ENCODE measurements around the gene SH3PXD2A.

DNA sequence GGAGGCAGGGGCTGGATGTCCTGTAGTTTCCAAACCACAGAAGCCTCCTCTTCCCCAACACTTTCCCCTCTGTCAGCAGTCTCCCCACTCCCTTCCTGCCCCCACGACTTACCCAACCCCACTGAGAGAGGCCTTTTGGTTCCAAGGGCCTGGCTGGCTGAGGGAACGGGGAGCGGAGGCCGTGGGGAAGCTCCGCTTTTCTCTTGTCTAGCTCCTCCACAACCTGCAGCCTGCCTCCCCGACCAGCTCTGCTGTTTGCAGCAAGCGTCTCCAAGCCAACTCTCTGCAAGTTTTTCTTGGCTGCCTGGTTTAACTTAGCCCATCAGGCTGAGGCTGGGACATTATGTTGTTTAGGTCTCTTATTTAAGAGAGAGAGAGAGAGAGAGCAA lies 235.0 kb downstream of the SH3PXD2A start:
- TF ChIP-seq, protein P1, sequence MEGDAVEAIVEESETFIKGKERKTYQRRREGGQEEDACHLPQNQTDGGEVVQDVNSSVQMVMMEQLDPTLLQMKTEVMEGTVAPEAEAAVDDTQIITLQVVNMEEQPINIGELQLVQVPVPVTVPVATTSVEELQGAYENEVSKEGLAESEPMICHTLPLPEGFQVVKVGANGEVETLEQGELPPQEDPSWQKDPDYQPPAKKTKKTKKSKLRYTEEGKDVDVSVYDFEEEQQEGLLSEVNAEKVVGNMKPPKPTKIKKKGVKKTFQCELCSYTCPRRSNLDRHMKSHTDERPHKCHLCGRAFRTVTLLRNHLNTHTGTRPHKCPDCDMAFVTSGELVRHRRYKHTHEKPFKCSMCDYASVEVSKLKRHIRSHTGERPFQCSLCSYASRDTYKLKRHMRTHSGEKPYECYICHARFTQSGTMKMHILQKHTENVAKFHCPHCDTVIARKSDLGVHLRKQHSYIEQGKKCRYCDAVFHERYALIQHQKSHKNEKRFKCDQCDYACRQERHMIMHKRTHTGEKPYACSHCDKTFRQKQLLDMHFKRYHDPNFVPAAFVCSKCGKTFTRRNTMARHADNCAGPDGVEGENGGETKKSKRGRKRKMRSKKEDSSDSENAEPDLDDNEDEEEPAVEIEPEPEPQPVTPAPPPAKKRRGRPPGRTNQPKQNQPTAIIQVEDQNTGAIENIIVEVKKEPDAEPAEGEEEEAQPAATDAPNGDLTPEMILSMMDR (IDR thresholded peaks at IDR 0.05) = no peak
- no peak for TF ChIP-seq POLR2A (IDR thresholded peaks at IDR 0.05)

Measured in Peyer's patch (tissue), 4 donors.